Ectodermal cell (in vitro differentiated cells): ENCODE results near the gene PDE2A.

Experiments
- H3K27ac ChIP-seq: 2 replicates; pipeline ENCODE4 v1.7.0; 2013; ENCODE audit warnings: mild to moderate bottlenecking, low read depth, low read length; ENCODE audit not compliant: insufficient read depth, poor library complexity, severe bottlenecking
- H3K27me3 ChIP-seq: 2 replicates; pipeline ENCODE4 v1.7.0; 2013; ENCODE audit warnings: mild to moderate bottlenecking, low read length; ENCODE audit not compliant: insufficient read depth, control insufficient read depth, poor library complexity, severe bottlenecking
- H3K36me3 ChIP-seq: one replicate; pipeline ENCODE4 v1.7.0; 2013; ENCODE audit warnings: low read length; ENCODE audit not compliant: control insufficient read depth, insufficient read depth
- H3K4me1 ChIP-seq: one replicate; pipeline ENCODE4 v1.7.0; 2013; ENCODE audit warnings: low read length; ENCODE audit not compliant: control insufficient read depth, insufficient read depth
- H3K4me3 ChIP-seq: 2 replicates; pipeline ENCODE4 v1.7.0; 2013; ENCODE audit warnings: low read depth, low read length, control low read depth; ENCODE audit not compliant: insufficient read depth
- H3K9me3 ChIP-seq: 2 replicates; pipeline ENCODE4 v1.7.0; 2013; ENCODE audit warnings: mild to moderate bottlenecking, low read length, moderate library complexity; ENCODE audit not compliant: control insufficient read depth
- WGBS, 2 experiments: methylation state at CpG; one replicate each; pipeline ENCODE4 v1.1.7; 2013; ENCODE audit warnings: missing lambda C conversion rate in 2 of 2; 5-methylcytosine and 5-hydroxymethylcytosine counted together

The PDE2A gene

GRCh38 chr11:72662036-72662435 is 12.2 kb downstream of the PDE2A start:
- Histone ChIP-seq H3K9me3 (no peaks in the 10 kb centered on the region), H3K4me3 (no peak overlapping the region), H3K36me3 (no peaks in the 10 kb centered on the region), H3K4me1 (peaks cover 11% of the 10 kb centered on the region), H3K27me3 (no peaks in the 10 kb centered on the region), H3K27ac (no peak overlapping the region)
- 85 to 89% methylated on average over 5 of the region's 5 CpGs for WGBS, 2 experiments

- Histone ChIP-seq H3K4me1 (peaks cover 16% of the 10 kb centered on the region), H3K27me3 (no peaks in the 10 kb centered on the region), H3K27ac (no peak overlapping the region), H3K4me3 (no peak overlapping the region), H3K9me3 (no peaks in the 10 kb centered on the region), H3K36me3 (no peaks in the 10 kb centered on the region)
- WGBS, 2 experiments, result 90 to 91% methylated on average over 9 of the region's 9 CpGs
Measured at GRCh38 chr11:72661486-72661885, 12.7 kb downstream of the PDE2A start.

- H3K36me3 ChIP-seq, result no peaks in the 10 kb centered on the region
- no peak overlapping the region for H3K4me3 ChIP-seq
- no peaks in the 10 kb centered on the region for H3K9me3 ChIP-seq
- 78 to 84% methylated on average over 8 of the region's 9 CpGs for WGBS, 2 experiments
- no peaks in the 10 kb centered on the region for H3K27me3 ChIP-seq
- peaks cover 26% of the 10 kb centered on the region for H3K4me1 ChIP-seq
- no peak overlapping the region for H3K27ac ChIP-seq
Measured at GRCh38 chr11:72658989-72659640, 15.1 kb downstream of the PDE2A start.

- H3K4me3 ChIP-seq, result no peak overlapping the region
- H3K36me3 ChIP-seq, result no peaks in the 10 kb centered on the region
- no peaks in the 10 kb centered on the region for H3K9me3 ChIP-seq
- no peaks in the 10 kb centered on the region for H3K27me3 ChIP-seq
- 60 to 64% methylated on average over 6 of the region's 6 CpGs for WGBS, 2 experiments
- peak overlapping the region; percentile 53 for H3K27ac ChIP-seq
- peaks cover 42% of the 10 kb centered on the region for H3K4me1 ChIP-seq
Measured at GRCh38 chr11:72657411-72658100, 16.7 kb downstream of the PDE2A start.

GRCh38 chr11:72655896-72656464 is 18.2 kb downstream of the PDE2A start:
- H3K4me1 ChIP-seq, result peaks cover 43% of the 10 kb centered on the region
- H3K27me3 ChIP-seq, result no peaks in the 10 kb centered on the region
- H3K36me3 ChIP-seq, result no peaks in the 10 kb centered on the region
- 73% methylated on average over 11 of the region's 11 CpGs for WGBS, 2 experiments
- H3K4me3 ChIP-seq, result no peak overlapping the region
- H3K9me3 ChIP-seq, result no peaks in the 10 kb centered on the region
- no peak overlapping the region for H3K27ac ChIP-seq

- peaks cover 43% of the 10 kb centered on the region for H3K4me1 ChIP-seq
- no peaks in the 10 kb centered on the region for H3K27me3 ChIP-seq
- no peaks in the 10 kb centered on the region for H3K9me3 ChIP-seq
- H3K36me3 ChIP-seq, result no peaks in the 10 kb centered on the region
- H3K4me3 ChIP-seq, result no peak overlapping the region
- H3K27ac ChIP-seq, result no peak overlapping the region
- WGBS, 2 experiments, result 94 to 95% methylated on average over 8 of the region's 8 CpGs
Measured at GRCh38 chr11:72655014-72655413, 19.2 kb downstream of the PDE2A start.

- no peaks in the 10 kb centered on the region for H3K9me3 ChIP-seq
- WGBS, 2 experiments, result 90 to 92% methylated on average over 3 of the region's 3 CpGs
- H3K4me3 ChIP-seq, result no peak overlapping the region
- no peaks in the 10 kb centered on the region for H3K27me3 ChIP-seq
- peaks cover 43% of the 10 kb centered on the region for H3K4me1 ChIP-seq
- H3K27ac ChIP-seq, result peak overlapping the region; percentile 70
- no peaks in the 10 kb centered on the region for H3K36me3 ChIP-seq
Measured at GRCh38 chr11:72653649-72654048, 20.6 kb downstream of the PDE2A start.

GRCh38 chr11:72652873-72653630 is 21.2 kb downstream of the PDE2A start:
- Histone ChIP-seq H3K4me1 (peaks cover 42% of the 10 kb centered on the region), H3K27ac (peak overlapping the region; percentile 70), H3K36me3 (no peaks in the 10 kb centered on the region), H3K9me3 (no peaks in the 10 kb centered on the region), H3K27me3 (no peaks in the 10 kb centered on the region), H3K4me3 (no peak overlapping the region)
- 34% methylated on average over 13 of the region's 13 CpGs for WGBS, 2 experiments

- Histone ChIP-seq H3K4me3 (no peak overlapping the region), H3K4me1 (peaks cover 33% of the 10 kb centered on the region), H3K27me3 (no peaks in the 10 kb centered on the region), H3K36me3 (no peaks in the 10 kb centered on the region), H3K27ac (no peak overlapping the region), H3K9me3 (no peaks in the 10 kb centered on the region)
Measured at GRCh38 chr11:72652133-72652532, 22.1 kb downstream of the PDE2A start.
